Measurements from ENCODE around the gene CHRDL2. TPM values are rescaled to one million over a fixed set of nuclear protein-coding genes. Genes with fewer than 3 reads are reported as not detected.

The CHRDL2 gene
- total RNA-seq, 1 experiment from 2014 or later = 7.7 TPM

DNA sequence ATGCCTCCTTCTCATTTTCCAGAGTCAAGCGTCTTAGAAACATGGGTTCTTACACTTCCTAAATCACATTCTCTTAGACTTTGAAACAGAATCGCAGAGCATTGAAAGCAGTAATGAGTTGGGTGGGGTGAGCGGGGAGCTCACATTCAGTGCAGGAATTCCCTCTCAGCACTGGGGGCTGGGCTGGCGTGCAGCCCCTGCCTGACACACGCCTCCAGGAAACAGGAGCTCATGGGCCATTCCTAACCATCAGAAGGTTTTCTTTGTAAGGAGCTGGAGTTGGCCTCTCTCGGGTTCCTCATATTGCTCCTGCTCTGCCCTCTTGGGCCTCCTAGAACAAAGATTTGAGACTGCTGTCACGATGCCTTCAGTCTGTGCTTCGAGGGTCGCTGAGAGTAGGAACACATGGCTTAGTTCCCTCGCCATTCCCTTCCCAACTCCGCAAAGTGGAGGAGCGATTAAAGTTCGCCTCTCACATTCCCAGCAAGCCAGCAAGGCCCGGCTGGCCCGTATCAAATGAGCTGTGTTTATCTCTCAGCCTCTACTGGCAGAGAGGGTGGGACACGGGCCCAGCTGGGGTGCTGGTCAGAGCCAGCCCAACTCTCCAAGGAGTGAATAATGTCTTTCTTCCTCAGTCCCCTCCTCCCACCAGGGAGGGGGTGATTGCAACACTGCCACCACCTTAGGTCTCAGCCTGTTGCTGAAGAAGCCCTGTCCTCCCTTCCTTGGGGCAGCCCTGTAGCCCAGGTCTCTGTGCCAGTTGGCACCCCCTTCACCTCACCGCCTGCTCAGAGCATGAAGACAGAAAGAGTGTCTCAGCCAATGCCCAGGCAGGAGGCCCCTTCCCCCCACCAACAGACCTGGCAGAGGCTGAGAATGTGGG, 10.4 kb downstream of the CHRDL2 start:
- no peak for DNase-seq (ENCODE audit: low spot score)
- H3K9me3 ChIP-seq (ENCODE audit: low read depth, low read length, poor library complexity, severe bottlenecking) = no peaks in the 10 kb centered on the region
- no peak for TF ChIP-seq EZH2 (IDR thresholded peaks at IDR 0.05; ENCODE audit: borderline replicate concordance, low read depth, low read length, poor library complexity, severe bottlenecking)
- TF ChIP-seq, protein P1, sequence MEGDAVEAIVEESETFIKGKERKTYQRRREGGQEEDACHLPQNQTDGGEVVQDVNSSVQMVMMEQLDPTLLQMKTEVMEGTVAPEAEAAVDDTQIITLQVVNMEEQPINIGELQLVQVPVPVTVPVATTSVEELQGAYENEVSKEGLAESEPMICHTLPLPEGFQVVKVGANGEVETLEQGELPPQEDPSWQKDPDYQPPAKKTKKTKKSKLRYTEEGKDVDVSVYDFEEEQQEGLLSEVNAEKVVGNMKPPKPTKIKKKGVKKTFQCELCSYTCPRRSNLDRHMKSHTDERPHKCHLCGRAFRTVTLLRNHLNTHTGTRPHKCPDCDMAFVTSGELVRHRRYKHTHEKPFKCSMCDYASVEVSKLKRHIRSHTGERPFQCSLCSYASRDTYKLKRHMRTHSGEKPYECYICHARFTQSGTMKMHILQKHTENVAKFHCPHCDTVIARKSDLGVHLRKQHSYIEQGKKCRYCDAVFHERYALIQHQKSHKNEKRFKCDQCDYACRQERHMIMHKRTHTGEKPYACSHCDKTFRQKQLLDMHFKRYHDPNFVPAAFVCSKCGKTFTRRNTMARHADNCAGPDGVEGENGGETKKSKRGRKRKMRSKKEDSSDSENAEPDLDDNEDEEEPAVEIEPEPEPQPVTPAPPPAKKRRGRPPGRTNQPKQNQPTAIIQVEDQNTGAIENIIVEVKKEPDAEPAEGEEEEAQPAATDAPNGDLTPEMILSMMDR (conservative IDR thresholded peaks at IDR 0.05; ENCODE audit: low read depth, low read length) = no peak
- ChIA-PET CTCF (interaction anchor here (2.0 kb wide), 1 partner anchor 18 kb away, joined by 8 read pairs; no protein-coding TSS in a partner anchor), POLR2A (ENCODE audit: low non-redundant PET) (no interaction called here)
- H3K27me3 ChIP-seq (replicated peaks; ENCODE audit: insufficient read depth, low read depth, low read length, poor library complexity) = no peaks in the 10 kb centered on the region
- H3K4me1 ChIP-seq (ENCODE audit: insufficient read depth, low read length, poor library complexity, severe bottlenecking) = no peaks in the 10 kb centered on the region
- BruUV-seq (replicated peaks) = no TSS peak
- no peak overlapping the region for H3K4me3 ChIP-seq (ENCODE audit: low read depth, low read length, poor library complexity, severe bottlenecking)
- no peaks in the 10 kb centered on the region for H3K36me3 ChIP-seq (ENCODE audit: insufficient read depth, low read length, poor library complexity, severe bottlenecking)
- H3K27ac ChIP-seq (ENCODE audit: low read depth, low read length, poor library complexity, severe bottlenecking) = no peak overlapping the region
- intact Hi-C loops (cut with micrococcal nuclease; ENCODE audit: unreplicated experiment) = no loop called here

DNA sequence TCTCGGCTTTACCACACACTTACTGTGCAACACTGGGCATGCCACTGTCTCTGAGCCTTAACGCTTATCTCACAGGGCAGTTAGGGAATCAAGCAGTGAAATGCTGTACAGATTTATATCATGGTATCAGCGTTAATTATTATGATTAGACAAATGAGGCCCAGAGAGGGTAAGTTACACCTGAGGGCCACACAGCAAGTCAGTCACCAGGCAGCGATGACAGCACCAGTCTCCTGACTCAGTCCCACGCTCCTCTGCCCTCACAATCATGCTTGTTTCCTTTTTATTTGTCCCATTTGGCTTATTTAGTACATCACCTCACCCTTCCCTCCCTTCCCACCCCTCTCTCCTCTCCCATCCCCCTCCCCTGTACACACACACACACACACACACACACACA, 12.2 kb downstream of the CHRDL2 start:
- no peaks in the 10 kb centered on the region for H3K4me1 ChIP-seq (ENCODE audit: insufficient read depth, low read length, poor library complexity, severe bottlenecking)
- no peak for TF ChIP-seq EZH2 (IDR thresholded peaks at IDR 0.05; ENCODE audit: borderline replicate concordance, low read depth, low read length, poor library complexity, severe bottlenecking)
- TF ChIP-seq, protein P1 (conservative IDR thresholded peaks at IDR 0.05; ENCODE audit: low read depth, low read length) = no peak
- BruUV-seq (replicated peaks) = no TSS peak
- no peak for DNase-seq (ENCODE audit: low spot score)
- H3K27ac ChIP-seq (ENCODE audit: low read depth, low read length, poor library complexity, severe bottlenecking) = no peak overlapping the region
- no peaks in the 10 kb centered on the region for H3K9me3 ChIP-seq (ENCODE audit: low read depth, low read length, poor library complexity, severe bottlenecking)
- no peaks in the 10 kb centered on the region for H3K36me3 ChIP-seq (ENCODE audit: insufficient read depth, low read length, poor library complexity, severe bottlenecking)
- ChIA-PET POLR2A (ENCODE audit: low non-redundant PET) (no interaction called here), CTCF (interaction anchor here (1.4 kb wide), 1 partner anchor 21 kb away, joined by 3 read pairs; no protein-coding TSS in a partner anchor)
- H3K27me3 ChIP-seq (replicated peaks; ENCODE audit: insufficient read depth, low read depth, low read length, poor library complexity) = no peaks in the 10 kb centered on the region
- intact Hi-C loops (cut with micrococcal nuclease; ENCODE audit: unreplicated experiment) = no loop called here
- H3K4me3 ChIP-seq (ENCODE audit: low read depth, low read length, poor library complexity, severe bottlenecking) = no peak overlapping the region

DNA sequence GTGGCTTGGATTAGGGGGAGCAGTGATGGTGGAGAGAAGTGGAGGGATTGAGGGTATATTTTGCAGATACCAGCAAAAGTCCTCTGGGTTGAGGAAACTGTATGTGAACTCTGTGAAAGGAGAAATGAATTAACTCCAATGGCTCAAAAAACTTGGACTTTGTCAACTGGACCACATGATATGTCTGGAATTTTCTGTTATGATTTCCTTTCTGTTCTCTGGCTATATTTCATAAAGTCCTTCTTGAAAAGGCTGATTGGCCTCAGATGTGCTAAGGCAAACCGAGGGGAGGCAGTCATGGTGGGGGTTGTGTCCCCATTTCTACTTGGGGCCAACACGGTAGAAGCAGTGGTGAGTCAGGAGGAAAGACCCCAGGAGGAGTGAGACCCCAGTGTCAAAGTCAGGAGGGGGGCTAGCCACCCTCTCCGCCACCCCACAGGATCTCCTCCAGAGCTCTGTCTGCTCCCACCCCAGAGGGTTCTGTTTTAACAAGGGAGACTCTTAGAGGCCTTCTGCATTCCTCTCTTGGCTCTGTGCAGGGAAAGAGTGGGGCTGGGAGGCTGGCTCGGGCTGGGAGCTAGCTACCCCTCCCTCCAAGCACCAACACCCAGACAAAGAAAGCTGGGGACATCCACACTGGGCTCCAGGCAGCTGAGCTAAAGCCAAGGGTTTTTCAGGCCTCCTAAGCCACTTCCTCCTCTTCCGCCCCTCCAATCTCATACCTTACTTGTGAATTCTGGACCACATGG, 13.8 kb downstream of the CHRDL2 start:
- CTCF ChIA-PET = interaction anchor here (1.5 kb wide), 1 partner anchor 9 kb away, joined by 17 read pairs; no protein-coding TSS in a partner anchor
- H3K27me3 ChIP-seq (replicated peaks; ENCODE audit: insufficient read depth, low read depth, low read length, poor library complexity) = no peaks in the 10 kb centered on the region
- BruUV-seq (replicated peaks) = no TSS peak
- no peaks in the 10 kb centered on the region for H3K36me3 ChIP-seq (ENCODE audit: insufficient read depth, low read length, poor library complexity, severe bottlenecking)
- POLR2A ChIA-PET (ENCODE audit: low non-redundant PET) = no interaction called here
- no peak overlapping the region for H3K27ac ChIP-seq (ENCODE audit: low read depth, low read length, poor library complexity, severe bottlenecking)
- no peak for DNase-seq (ENCODE audit: low spot score)
- TF ChIP-seq, protein P1 (conservative IDR thresholded peaks at IDR 0.05; ENCODE audit: low read depth, low read length) = no peak
- TF ChIP-seq EZH2 (IDR thresholded peaks at IDR 0.05; ENCODE audit: borderline replicate concordance, low read depth, low read length, poor library complexity, severe bottlenecking) = no peak
- intact Hi-C loops (cut with micrococcal nuclease; ENCODE audit: unreplicated experiment) = no loop called here
- H3K4me3 ChIP-seq (ENCODE audit: low read depth, low read length, poor library complexity, severe bottlenecking) = no peak overlapping the region
- no peaks in the 10 kb centered on the region for H3K9me3 ChIP-seq (ENCODE audit: low read depth, low read length, poor library complexity, severe bottlenecking)
- no peaks in the 10 kb centered on the region for H3K4me1 ChIP-seq (ENCODE audit: insufficient read depth, low read length, poor library complexity, severe bottlenecking)

All from A673 (cell line).